ENCODE data around the gene EXOC4.
"Not testable (repeated sequence)": the region's sequence is repeated elsewhere in the genome, so short reads cannot be mapped to it uniquely, and the experiment has no call there.

Gene EXOC4

GRCh38 chr7:133778472-133778871 is 525.6 kb downstream of the EXOC4 start:
- no peak for DNase-seq
- in situ Hi-C loops (cut with MboI; ENCODE audit: low pct_unique_long_range_greater_than_20kb, low sequenced_read_pairs), result no loop called here

- DNase-seq; in situ Hi-C loops (cut with MboI; ENCODE audit: low pct_unique_long_range_greater_than_20kb, low sequenced_read_pairs): not testable (repeated sequence)
Observed at GRCh38 chr7:133779538-133779937, 526.7 kb downstream of the EXOC4 start.

GRCh38 chr7:133780912-133781311 is 528.0 kb downstream of the EXOC4 start:
- DNase-seq, result no peak
- in situ Hi-C loops (cut with MboI; ENCODE audit: low pct_unique_long_range_greater_than_20kb, low sequenced_read_pairs), result no loop called here

GRCh38 chr7:133781486-133782090 is 528.7 kb downstream of the EXOC4 start:
- in situ Hi-C loops (cut with MboI; ENCODE audit: low pct_unique_long_range_greater_than_20kb, low sequenced_read_pairs), result no loop called here
- DNase-seq, result no peak

GRCh38 chr7:133782470-133782869 is 529.6 kb downstream of the EXOC4 start:
- DNase-seq, result no peak
- in situ Hi-C loops (cut with MboI; ENCODE audit: low pct_unique_long_range_greater_than_20kb, low sequenced_read_pairs), result no loop called here

GRCh38 chr7:133783276-133783675 is 530.4 kb downstream of the EXOC4 start:
- DNase-seq, result no peak
- in situ Hi-C loops (cut with MboI; ENCODE audit: low pct_unique_long_range_greater_than_20kb, low sequenced_read_pairs), result no loop called here

- in situ Hi-C loops (cut with MboI; ENCODE audit: low pct_unique_long_range_greater_than_20kb, low sequenced_read_pairs), result no loop called here
- DNase-seq, result no peak
Observed at GRCh38 chr7:133784486-133785001, 531.7 kb downstream of the EXOC4 start.

GRCh38 chr7:133786401-133786937 is 533.6 kb downstream of the EXOC4 start:
- in situ Hi-C loops (cut with MboI; ENCODE audit: low pct_unique_long_range_greater_than_20kb, low sequenced_read_pairs), result no loop called here
- no peak for DNase-seq

GRCh38 chr7:133789974-133790373 is 537.1 kb downstream of the EXOC4 start:
- in situ Hi-C loops (cut with MboI; ENCODE audit: low pct_unique_long_range_greater_than_20kb, low sequenced_read_pairs), result no loop called here

GRCh38 chr7:133790911-133791310 is 538.0 kb downstream of the EXOC4 start:
- in situ Hi-C loops (cut with MboI; ENCODE audit: low pct_unique_long_range_greater_than_20kb, low sequenced_read_pairs), result no loop called here
- no peak for DNase-seq

More at GRCh38 chr7:133789974-133790373, 537.1 kb downstream of the EXOC4 start:
- no peak for DNase-seq

- in situ Hi-C loops (cut with MboI; ENCODE audit: low pct_unique_long_range_greater_than_20kb, low sequenced_read_pairs), result no loop called here
- no peak for DNase-seq
Observed at GRCh38 chr7:133794479-133794878, 541.6 kb downstream of the EXOC4 start.

GRCh38 chr7:133795068-133795665 is 542.3 kb downstream of the EXOC4 start:
- no peak for DNase-seq
- in situ Hi-C loops (cut with MboI; ENCODE audit: low pct_unique_long_range_greater_than_20kb, low sequenced_read_pairs), result no loop called here

- in situ Hi-C loops (cut with MboI; ENCODE audit: low pct_unique_long_range_greater_than_20kb, low sequenced_read_pairs), result no loop called here
- DNase-seq, result no peak
Observed at GRCh38 chr7:133796782-133797745, 544.2 kb downstream of the EXOC4 start.

GRCh38 chr7:133797818-133798520 is 545.1 kb downstream of the EXOC4 start:
- no peak for DNase-seq
- in situ Hi-C loops (cut with MboI; ENCODE audit: low pct_unique_long_range_greater_than_20kb, low sequenced_read_pairs), result no loop called here

- no peak for DNase-seq
- in situ Hi-C loops (cut with MboI; ENCODE audit: low pct_unique_long_range_greater_than_20kb, low sequenced_read_pairs), result no loop called here
Observed at GRCh38 chr7:133801341-133801740, 548.5 kb downstream of the EXOC4 start.

- DNase-seq, result no peak
- in situ Hi-C loops (cut with MboI; ENCODE audit: low pct_unique_long_range_greater_than_20kb, low sequenced_read_pairs), result no loop called here
Observed at GRCh38 chr7:133804127-133804526, 551.2 kb downstream of the EXOC4 start.

- in situ Hi-C loops (cut with MboI; ENCODE audit: low pct_unique_long_range_greater_than_20kb, low sequenced_read_pairs), result no loop called here
- no peak for DNase-seq
Observed at GRCh38 chr7:133805426-133805825, 552.5 kb downstream of the EXOC4 start.

- in situ Hi-C loops (cut with MboI; ENCODE audit: low pct_unique_long_range_greater_than_20kb, low sequenced_read_pairs), result no loop called here
- DNase-seq, result no peak
Observed at GRCh38 chr7:133807624-133808492, 555.0 kb downstream of the EXOC4 start.

All from KBM-7 (cell line).